Stimulated activated CD8-positive, alpha-beta memory T cell treated with anti-CD3 and anti-CD28 coated beads, Interleukin-4, amount 100 ng/mL, for 1 hour (primary cell): ENCODE results near the gene MASP1.

Experiments
- DNase-seq, 2 donors: peaks; one replicate each; pipeline ENCODE4 v3.0.0-alpha.2; 2020; ENCODE audit warnings: low read depth in 2 of 2, low spot score in 1 of 2

Gene MASP1

DNA sequence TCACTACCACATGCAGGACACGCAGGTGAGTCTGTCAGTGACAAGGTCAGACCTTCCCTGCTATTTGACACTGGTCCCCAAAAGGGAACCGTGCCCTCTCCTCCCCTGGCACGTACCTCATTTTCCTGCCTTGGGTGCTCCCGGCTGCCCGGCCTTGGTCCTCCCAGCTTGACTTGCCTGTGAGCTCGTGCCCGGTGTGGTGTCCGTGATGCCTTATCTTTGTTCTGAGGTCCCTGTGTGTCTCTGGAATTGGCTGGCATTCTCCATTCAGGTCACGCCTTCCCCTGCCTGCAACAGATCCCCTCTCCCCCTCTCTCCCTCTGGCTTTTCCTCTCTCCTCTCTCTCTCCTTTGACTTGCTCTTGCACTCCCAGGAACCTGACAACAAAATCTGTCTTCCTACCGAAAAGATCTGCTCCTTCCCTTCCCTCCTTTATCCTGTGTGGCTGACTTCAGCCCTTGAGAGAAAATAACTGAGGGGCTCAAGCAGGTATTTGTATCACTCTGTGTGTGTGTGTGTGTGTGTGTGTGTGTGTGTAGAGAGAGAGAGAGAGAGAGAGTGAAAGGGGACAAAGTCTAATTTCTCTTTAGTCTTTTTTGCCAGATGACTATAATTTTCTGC lies at the start of gene MASP1:
MASP1 (minus strand) TSS at position 226 of the 621 bp plus-strand sequence; CDS start at position 121, 105 bp downstream.
- DNase-seq: no peak

DNA sequence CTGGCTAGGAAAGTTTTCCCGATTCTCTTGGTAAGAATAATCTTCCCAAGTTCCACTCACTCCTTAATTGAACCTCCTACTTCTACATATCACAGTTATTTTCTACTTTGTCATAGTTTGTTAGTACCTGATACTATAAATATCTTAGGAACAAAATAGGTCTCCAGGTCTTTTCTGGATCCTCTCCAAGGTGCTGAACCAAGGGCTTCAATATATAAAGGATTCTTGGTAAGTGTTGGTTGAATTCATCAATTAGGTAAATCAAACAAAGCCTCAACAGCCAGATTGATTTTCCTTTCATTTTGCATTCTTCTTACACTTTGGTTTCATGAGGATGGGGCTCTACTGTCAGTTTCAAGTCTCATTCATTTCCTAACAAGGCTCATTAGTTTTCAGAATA lies 49.0 kb upstream of the MASP1 start:
- DNase-seq: no peak

GRCh38 chr3:187336322-187336721 lies 44.8 kb upstream of the MASP1 start:
- no peak for DNase-seq

DNA sequence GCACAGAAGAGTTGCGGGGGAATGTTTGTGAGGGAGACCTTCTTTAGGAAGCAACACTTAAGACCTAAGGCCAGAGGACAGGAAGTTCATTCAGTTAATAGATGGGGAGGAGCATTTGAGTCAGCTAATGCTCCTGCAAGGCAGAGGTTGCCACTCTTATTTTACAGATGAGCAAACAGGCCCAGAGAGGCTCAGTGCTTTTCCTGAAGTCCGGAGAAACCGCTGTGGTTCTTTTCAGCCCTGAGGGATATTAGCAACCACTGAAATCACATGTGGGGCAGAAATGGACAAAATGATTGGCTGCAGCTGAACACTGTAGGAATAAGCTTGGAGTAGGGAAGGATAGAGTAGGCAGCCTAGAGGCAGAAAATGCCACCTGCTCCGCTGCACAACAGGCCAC lies 43.4 kb upstream of the MASP1 start:
- no peak for DNase-seq

DNA sequence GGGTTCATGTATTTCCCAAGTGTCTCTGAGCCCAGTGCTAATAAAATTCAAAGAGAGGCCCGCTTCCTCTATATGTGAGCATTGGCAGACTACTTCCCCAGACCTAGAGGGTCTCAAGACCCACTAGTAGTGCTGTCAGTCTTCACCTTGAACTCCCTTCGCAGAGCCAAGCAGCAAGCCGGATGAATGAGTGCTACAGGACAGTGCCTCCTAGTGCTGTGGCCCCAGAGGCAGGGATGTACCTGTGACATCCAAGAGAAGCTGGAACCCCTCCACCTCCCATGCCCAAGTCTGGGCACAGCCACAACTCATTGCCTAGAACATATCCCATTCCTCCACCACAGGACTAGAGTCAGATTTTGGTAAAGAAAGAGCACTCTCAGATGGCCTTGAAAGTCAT lies 37.2 kb upstream of the MASP1 start:
- DNase-seq: no peak

GRCh38 chr3:187327845-187328244 lies 36.3 kb upstream of the MASP1 start:
- no peak for DNase-seq

DNA sequence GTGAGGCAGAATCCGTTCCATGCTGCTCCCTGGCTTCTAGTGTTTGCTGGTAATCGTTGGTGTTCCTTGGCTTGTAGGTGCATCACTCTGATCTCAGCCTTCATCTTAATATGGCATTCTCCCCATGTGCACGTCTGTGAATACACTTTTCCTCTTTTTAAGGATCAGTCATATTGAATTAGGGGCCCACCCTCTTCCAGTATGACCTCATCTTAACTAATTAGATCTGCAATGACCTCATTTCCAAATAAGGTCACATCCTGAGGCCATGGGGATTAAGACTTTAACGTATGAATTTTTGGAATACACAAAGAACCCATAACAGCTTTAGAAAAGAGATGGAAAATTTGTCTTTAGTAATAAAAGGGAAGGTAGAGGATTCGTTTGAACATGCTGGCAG lies 34.1 kb upstream of the MASP1 start:
- no peak for DNase-seq

DNA sequence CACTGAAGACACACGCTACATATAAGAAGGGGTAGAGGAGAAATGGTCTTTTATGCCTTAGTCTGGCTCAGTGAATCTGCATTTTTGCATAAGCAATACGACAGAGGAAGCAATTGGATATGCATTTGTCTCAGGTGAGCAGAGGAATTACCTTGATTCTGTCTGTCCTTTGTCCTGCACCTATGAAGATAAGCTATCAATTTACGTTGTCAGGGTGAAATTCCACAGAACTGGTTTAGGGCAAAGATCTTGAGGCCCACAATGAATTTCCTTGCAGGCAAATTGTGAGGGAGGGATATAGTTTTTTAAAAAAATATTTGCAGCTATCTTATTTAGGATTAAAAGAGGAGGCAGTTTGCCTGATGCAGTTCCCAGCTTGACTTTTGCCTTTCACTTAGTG lies 31.6 kb upstream of the MASP1 start:
- no peak for DNase-seq

GRCh38 chr3:187322291-187322690 lies 30.8 kb upstream of the MASP1 start:
- DNase-seq: no peak

DNA sequence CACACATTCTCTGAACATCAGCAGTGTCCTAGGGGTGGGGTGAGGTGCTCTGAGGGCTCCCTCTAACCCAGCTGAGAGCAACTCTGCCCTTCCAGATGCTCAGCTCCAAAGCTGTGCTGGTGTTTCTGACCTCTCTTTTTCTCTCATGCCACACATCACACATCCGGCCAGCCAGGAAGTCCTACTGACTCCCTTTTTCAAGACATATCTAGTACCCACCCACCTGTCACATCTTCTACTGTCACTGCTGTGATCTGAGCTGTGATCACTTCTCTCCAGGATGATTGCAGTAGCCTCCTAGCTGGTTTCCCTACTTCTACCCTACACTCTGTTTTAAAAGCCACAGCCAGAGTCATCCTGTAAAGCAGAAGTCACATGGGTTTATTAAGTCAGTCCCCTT lies 30.2 kb upstream of the MASP1 start:
- DNase-seq: no peak

GRCh38 chr3:187319699-187320302 lies 28.3 kb upstream of the MASP1 start:
- DNase-seq: no peak

- peak in 1 of 2 donors; percentile 19 for DNase-seq
Observed at GRCh38 chr3:187318819-187319616, 27.5 kb upstream of the MASP1 start.

GRCh38 chr3:187315872-187316271 lies 24.3 kb upstream of the MASP1 start:
- DNase-seq: no peak

GRCh38 chr3:187314176-187314575 lies 22.6 kb upstream of the MASP1 start:
- DNase-seq: no peak

DNA sequence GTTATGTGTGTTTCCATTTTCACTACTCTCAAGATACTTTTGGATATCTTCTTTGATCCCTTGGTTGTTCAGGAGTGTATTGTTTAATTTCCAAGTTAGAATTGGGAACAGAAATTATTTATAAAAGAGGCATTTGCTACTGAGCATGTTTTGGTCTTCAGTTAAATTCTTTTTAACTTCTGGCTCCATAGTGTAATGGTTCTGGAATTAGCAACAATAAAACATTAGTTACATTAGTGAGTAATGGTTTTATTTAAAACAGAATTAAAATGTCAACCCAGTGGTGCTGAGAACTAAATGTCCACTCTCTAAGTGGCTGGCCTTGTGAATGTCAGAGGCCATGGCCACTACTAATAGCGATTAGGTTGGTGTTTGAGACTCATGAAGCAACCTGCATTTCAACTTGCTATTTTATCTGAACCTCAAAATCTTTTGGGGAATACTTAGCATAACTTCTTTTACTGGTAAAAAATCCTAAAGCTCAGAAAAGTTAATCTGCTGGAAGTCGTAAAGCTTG lies 19.5 kb upstream of the MASP1 start:
- no peak for DNase-seq

DNA sequence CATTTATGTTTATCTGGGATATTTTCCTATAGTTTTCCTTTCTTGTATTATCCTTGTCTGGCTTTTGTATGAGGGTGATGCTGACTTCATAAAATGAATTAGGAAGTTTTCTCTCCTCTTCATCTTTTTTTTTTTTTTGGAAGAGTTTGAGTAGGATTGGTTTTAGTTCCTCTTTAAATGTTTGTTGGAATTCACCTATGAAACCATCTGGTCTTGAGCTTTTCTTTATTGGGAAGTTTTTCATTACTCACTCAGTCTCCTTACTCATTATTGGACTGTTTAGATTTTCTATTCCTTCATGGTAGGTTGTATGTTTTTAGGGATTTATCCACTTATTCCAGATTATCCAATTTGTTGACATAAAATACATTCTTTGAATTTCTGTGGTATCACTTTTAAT lies 18.7 kb upstream of the MASP1 start:
- no peak for DNase-seq

DNA sequence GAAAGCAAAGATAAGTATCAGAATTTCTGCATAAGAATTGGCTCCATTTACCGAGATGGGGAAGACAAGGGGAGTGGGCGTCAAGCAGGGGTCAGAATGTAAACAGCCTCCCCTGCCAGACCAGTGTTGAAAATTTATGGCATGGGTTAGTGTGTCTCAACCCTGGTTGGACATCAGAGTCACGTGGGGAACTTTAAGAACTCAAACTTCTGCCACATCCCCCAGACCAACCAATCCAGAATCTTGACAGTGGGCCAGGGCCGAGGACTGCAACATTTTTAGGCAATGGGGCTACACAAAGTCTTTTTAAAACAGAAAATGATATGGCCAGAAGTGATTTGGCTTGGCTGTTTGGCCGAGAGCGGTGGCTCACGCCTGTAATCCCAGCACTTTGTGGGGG lies 14.3 kb upstream of the MASP1 start:
- no peak for DNase-seq

DNA sequence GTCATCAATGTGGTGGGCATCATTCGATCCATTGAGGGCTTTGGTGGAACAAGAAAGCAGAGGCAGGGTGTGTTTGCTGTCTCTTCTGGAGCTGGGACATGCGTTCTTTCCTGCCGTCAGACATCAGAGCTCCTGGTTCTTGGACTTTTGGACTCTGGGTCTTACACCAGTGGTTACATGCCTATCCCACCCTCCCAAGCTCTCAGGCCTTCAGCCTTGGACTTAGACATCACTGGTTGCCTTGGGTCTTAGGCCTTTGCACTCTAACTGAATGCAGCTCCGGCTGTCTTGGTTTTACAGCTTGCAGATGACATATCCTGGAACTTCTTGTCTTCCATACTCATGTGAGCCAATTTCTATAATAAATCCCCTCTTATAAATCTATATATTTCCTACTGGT lies 8.1 kb upstream of the MASP1 start:
- no peak for DNase-seq

DNA sequence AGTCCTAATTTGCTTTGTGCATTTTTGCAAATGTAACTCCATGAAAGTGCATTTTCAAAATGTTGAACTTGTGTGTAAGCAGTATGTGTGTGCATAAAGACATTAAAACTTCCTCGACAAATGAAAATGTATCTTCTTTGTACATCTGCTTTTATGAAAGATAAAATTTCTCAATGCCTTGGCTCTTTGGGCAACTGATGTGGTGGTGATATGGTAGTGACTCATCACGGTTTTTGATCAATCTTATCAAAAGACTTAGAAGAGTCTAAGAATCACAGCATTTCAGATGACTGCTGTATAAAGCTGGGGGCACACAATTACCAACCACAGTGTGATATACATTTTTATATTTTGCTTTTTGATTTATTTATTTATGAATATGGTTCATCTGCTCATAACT lies 5.4 kb upstream of the MASP1 start:
- no peak for DNase-seq

DNA sequence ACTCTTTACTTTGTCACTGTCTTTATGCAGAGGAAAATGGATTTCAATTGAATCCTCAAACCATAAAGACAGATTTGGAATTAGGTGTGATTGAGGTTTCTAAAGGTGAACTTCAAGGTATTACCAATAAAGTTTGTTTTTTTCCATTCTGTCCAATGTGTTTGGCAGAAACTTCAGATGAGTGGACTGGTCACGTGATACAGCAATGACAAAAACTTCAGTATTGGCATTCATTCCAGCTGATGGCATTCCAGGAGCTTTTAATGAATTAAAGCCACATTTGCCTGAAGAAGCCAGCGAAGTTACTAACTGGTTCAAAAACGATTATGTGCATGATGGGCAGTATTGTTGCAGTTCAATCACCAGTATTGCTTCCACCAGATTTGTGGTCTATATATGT lies 4.5 kb upstream of the MASP1 start:
- DNase-seq: no peak

DNA sequence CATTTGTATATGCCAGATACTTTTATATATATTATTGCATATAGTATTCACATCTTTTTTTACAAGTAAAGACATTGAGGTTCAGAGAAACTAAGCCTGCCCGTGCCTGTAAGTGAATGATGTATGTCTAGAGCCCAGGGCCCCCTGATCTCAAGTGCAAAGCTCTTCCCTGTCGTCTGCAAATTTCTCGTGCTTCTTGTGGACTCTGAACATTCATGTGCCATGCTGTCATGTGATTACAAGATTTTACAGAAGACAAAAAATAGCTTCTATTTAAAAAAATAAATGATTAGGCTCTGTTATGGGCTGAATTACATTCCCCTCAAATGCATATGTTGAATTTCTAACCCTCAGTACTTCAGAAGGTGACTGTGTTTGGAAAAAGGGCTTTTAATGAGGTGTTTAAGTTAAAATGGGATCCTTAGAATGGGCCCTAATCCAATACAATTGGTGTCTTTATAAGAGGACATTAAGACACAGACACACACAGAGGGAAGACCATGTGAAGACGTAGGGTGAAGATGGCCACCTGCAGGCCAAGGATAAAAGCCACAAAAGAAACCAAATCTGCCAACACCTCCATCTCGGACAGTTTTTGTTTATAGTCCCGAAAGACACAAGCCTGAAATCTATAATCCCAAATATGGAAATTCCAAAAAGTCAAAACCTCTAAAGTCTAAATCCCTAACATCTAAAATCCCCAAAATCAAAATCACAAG lies 3.9 kb upstream of the MASP1 start:
- no peak for DNase-seq
